Mesothelial cell of epicardium (in vitro differentiated cells): ENCODE data around the gene ARHGEF37. TPM values are rescaled to one million over a fixed set of nuclear protein-coding genes. Genes with fewer than 3 reads are reported as not detected.
"Not testable (repeated sequence)": the region's sequence is repeated elsewhere in the genome, so short reads cannot be mapped to it uniquely, and the experiment has no call there.

Experiments
- DNase-seq, 2 experiments: peaks; one replicate each; pipeline ENCODE4 v3.0.0; 2021; ENCODE audit warnings: low spot score in 2 of 2; ENCODE audit not compliant: unreplicated experiment in 2 of 2
- H3K27ac Mint-ChIP-seq: 2 replicates; pipeline ENCODE4 v1.8.0; 2021; ENCODE audit warnings: mixed read lengths
- H3K27me3 Mint-ChIP-seq: 2 replicates; pipeline ENCODE4 v1.8.0; 2021; ENCODE audit warnings: low read depth, mixed read lengths
- H3K36me3 Mint-ChIP-seq: 2 replicates; pipeline ENCODE4 v1.8.0; 2021; ENCODE audit warnings: mixed read lengths
- H3K4me1 Mint-ChIP-seq: 2 replicates; pipeline ENCODE4 v1.8.0; 2021; ENCODE audit warnings: mixed read lengths
- H3K4me3 Mint-ChIP-seq: 2 replicates; pipeline ENCODE4 v1.8.0; 2021; ENCODE audit warnings: mild to moderate bottlenecking, moderate library complexity, mixed read lengths
- H3K9me3 Mint-ChIP-seq: 2 replicates; pipeline ENCODE4 v1.8.0; 2021; ENCODE audit warnings: mixed read lengths
- CTCF ChIP-seq: fragments of 200-600 bp; sonication (generic); IDR thresholded peaks from one replicate; pipeline ENCODE4 v1.5.0; 2021; ENCODE audit warnings: antibody characterized with exemption; ENCODE audit not compliant: unreplicated experiment
- total RNA-seq: library from RNA; stranded (reverse); gene quantifications from 3 replicates; pipeline ENCODE4 v1.2.1, GENCODE V29; 2021

ARHGEF37 gene
- total RNA-seq, 1 donor from 2014 or later = 10.1 TPM

- H3K27ac Mint-ChIP-seq = no peak overlapping the region
- H3K27me3 Mint-ChIP-seq = no peaks in the 10 kb centered on the region
- H3K4me3 Mint-ChIP-seq = no peak overlapping the region
- no peak for TF ChIP-seq CTCF
- H3K36me3 Mint-ChIP-seq = no peaks in the 10 kb centered on the region
- no peak for DNase-seq
- no peaks in the 10 kb centered on the region for H3K9me3 Mint-ChIP-seq
- H3K4me1 Mint-ChIP-seq = peaks cover 8% of the 10 kb centered on the region
Measured at GRCh38 chr5:149647334-149647733, 66.0 kb downstream of the ARHGEF37 start.

GRCh38 chr5:149648464-149649393 lies 67.4 kb downstream of the ARHGEF37 start:
- DNase-seq, H3K27me3 Mint-ChIP-seq, H3K9me3 Mint-ChIP-seq, H3K4me1 Mint-ChIP-seq, H3K4me3 Mint-ChIP-seq, H3K36me3 Mint-ChIP-seq, H3K27ac Mint-ChIP-seq: not testable (repeated sequence)

- H3K4me1 Mint-ChIP-seq, H3K27me3 Mint-ChIP-seq, H3K36me3 Mint-ChIP-seq, DNase-seq, H3K27ac Mint-ChIP-seq, H3K4me3 Mint-ChIP-seq, H3K9me3 Mint-ChIP-seq: not testable (repeated sequence)
Measured at GRCh38 chr5:149649730-149650129, 68.4 kb downstream of the ARHGEF37 start.

- Mint-ChIP-seq H3K36me3 (no peaks in the 10 kb centered on the region), H3K4me1 (peaks cover 4% of the 10 kb centered on the region), H3K27me3 (no peaks in the 10 kb centered on the region), H3K9me3 (no peaks in the 10 kb centered on the region), H3K4me3 (no peak overlapping the region), H3K27ac (no peak overlapping the region)
- TF ChIP-seq CTCF = no peak
- DNase-seq = no peak
Measured at GRCh38 chr5:149651686-149652085, 70.4 kb downstream of the ARHGEF37 start.

- Mint-ChIP-seq H3K27me3 (peaks cover under 1% of the 10 kb centered on the region), H3K36me3 (no peaks in the 10 kb centered on the region), H3K27ac (no peak overlapping the region), H3K4me1 (no peaks in the 10 kb centered on the region), H3K4me3 (no peak overlapping the region), H3K9me3 (no peaks in the 10 kb centered on the region)
- DNase-seq = no peak
- no peak for TF ChIP-seq CTCF
Measured at GRCh38 chr5:149652697-149653096, 71.4 kb downstream of the ARHGEF37 start.

GRCh38 chr5:149654231-149654630 lies 72.9 kb downstream of the ARHGEF37 start:
- H3K27ac Mint-ChIP-seq = no peak overlapping the region

More at GRCh38 chr5:149654231-149654630, 72.9 kb downstream of the ARHGEF37 start:
- H3K36me3 Mint-ChIP-seq = no peaks in the 10 kb centered on the region
- no peaks in the 10 kb centered on the region for H3K9me3 Mint-ChIP-seq
- no peak overlapping the region for H3K4me3 Mint-ChIP-seq
- DNase-seq = no peak
- TF ChIP-seq CTCF = no peak
- H3K27me3 Mint-ChIP-seq = peaks cover 4% of the 10 kb centered on the region
- no peaks in the 10 kb centered on the region for H3K4me1 Mint-ChIP-seq
